NCI-H69 (cell line): ENCODE results near the gene FRMD6.
"Not testable (repeated sequence)": the region's sequence is repeated elsewhere in the genome, so short reads cannot be mapped to it uniquely, and the experiment has no call there.

Experiments used
- DNase-seq: peaks from one replicate; lab custom pipeline; 2025; lab: John Stamatoyannopoulos, UW

Gene FRMD6

DNA sequence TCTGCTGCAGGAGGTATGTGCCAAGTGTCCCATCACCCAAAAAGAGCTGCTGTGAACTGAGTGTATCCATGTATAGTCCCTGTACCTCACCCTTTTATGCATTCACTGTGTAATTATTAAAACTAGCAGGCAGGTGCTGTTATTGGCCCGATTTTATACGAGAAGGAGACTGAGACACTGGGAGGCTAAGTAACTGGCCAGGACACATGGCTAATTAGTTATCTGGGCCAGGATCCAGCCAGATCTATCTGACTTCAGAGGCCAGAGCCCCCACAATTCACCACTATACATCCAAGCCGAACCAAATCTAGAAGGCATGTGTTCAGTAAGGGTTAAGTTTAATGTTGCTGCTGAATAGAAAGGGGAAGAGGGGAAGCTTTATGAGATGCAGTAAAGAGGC is 73.4 kb downstream of the FRMD6 start:
- no peak for DNase-seq

DNA sequence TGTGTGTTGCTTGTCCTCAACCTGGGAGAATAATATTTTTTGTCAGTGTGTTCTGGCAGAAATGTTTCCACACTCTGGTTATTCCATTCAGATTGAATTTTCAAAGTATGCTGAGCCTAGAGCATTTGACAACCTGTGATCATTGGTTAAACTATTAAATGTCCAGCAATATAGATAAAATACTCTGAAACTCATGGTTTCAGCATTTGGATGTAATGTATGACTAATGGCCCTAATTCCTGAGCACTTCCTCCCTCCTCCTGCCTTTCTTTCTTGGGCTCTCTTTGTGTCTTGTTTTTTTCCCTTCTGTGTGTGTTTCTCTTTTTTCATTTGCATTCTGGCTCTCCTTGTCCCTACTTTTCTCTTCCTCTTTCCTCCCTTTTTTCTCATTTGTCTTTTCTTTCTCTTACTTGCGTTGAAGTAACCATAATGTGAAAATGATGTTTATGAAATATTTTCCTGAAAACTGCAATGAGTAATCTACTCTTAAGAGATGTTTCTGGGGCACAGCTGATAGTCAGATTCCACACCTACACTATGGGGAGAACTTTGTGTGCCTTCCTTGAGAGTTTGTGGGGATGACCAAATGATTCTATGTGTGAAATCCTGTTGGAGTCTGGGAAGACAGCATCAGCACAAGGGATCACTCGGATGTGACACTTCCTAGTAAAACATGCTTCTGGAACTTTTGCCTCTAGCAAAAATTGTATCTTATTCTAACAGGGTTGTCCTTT is 74.6 kb downstream of the FRMD6 start:
- no peak for DNase-seq

DNA sequence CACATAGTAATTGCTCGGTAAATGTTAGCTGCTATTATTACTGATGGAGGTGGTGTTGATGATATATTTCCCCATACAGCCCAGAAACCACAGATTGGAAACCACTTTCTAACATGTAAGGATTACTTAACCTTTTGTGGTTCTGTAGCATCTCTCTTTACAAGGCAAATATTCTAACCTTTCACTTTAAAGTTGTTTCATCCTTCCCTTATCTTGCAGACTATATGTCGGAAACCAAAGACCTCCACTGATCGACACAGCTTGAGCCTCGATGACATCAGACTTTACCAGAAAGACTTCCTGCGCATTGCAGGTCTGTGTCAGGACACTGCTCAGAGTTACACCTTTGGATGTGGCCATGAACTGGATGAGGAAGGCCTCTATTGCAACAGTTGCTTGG is 75.8 kb downstream of the FRMD6 start:
- no peak for DNase-seq

DNA sequence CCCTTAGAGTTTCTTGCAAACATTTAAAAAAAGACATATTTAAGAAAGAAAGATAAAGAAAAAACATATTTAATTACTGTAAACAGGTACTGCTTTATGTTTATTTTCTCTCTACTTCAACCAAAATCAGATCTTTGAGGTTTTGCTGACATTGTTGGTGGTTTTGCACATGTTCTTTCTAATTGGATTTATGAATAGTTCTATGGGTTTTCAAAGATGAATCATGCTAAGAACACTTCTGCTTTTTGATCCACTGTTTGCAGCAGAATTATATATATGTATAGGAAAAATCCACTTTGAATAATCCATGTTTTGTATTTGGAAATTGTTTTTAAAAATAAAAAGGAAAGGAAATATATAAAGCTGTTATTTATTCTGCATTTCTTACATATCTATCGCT is 78.4 kb downstream of the FRMD6 start:
- no peak for DNase-seq

DNA sequence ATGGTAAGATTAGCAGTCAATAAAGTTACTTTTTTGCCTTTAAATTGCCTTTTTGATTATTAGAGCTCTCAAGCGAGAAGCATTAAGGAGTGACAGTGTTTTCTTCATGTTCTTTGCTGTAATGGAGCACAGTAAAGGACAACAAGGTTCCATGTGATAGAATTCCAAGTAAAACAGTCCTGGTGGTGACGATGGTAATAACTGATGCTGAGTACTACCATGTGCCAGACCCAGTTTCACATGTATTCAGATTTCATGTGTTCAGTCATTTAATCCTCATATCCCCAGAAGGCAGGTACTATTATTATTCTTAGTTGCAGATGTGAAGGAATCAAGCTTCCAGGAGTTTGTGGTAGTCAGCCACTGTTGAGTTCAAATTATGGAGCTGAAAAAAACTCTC is 79.0 kb downstream of the FRMD6 start:
- no peak for DNase-seq

DNA sequence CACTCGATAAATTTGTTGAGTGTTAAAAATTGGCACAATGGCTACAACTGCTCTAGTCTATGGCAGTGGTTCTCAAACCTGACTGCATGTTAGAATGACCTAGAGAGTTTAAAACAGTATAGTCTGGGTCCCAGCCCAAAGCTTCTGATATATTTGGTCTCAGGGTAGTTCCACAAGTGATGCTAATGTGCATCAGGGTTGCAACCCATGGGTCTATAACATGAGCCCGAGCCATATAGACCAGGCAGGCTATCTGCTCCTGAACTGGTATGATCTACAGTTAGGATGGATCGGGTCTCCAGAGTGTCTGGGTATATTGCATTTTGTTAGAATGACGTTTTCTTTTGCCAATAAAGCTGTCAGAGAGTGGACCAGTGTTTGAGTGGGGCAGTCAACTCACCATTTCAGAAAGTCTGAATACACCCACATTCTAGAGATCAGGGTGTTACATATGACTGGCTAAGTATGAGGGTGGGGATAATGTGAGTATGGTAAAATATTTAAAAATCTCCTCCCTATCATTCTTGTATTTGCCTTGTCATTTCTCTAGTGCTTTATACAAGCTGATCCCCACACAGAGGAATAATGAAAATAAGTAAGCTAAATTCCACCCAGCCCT is 80.9 kb downstream of the FRMD6 start:
- no peak for DNase-seq

DNA sequence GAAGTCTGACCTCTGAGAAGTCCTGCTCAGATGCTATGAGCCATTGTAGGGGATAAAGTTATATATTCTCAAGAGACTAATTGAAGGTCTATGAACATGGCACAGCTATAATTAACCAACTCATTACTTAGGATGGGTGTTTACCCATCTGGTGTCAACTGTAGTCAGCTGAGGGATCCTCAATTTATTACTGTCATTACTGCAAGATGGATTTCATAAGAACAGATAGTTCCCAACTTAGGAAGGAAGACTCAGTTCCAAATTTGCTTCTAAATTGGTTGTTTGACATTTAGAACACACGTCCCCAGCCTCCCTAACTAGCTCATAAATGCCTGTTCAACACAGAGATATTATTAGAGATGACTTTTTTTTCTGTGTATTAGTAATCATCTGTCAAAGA is 81.4 kb downstream of the FRMD6 start:
- DNase-seq: peak; percentile 92

DNA sequence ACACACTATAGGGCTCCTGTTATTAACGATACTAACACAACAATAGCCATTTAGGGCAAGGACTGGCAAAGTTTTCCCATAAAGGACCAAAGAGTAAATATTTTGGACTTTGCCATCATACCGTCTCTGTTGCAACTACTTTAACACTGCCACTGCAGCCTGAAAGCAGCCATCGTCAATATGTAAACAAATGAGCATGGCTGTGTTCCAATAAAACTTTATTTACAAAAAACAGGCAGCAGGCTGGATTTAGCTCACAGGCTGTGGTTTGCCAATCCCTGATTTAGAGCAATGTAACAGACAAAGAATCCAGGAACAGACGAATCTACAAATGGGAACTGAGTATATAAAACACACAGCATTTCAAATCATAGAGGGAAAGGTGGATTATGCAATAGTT is 84.1 kb downstream of the FRMD6 start:
- DNase-seq: peak; percentile 40

DNA sequence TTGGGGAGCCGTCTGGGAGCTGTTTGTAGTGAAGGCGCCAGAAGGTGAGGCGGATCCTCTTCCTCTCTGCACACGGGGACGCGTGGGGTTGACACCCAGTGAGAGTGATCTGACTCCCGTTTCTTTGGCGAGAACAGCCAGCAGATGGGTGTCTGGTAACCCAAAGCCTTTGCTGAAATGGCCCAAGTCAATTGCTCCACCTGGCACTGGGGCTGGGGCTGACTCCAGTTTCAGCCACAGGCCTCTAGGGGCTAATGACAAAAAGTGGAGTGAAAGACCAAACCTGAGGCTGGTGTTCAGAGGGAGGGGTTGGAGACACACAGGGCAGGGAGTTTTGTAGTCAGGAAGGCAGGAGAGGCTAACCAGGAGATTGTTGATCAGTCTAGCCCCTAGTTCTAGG is 87.0 kb downstream of the FRMD6 start:
- DNase-seq: peak; percentile 98

DNA sequence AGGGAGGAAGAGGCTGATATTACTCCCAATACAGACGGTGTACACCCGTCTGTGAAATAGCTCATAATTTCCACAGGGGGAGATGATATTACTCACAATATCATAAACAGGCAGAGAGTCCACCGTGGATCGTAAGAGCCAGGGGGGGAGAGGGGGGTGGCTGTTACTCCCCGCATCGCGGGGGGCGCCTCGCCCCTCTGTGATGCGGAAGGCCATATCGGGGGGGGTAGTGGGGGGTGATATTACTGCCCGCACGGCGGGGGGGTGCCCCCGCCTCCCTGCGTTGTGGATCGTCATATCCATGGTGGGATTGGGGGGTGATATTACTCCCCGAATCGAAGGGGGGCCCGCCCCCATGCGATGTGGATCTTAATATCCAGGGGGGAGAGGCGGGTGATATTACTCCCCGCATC is 91.9 kb downstream of the FRMD6 start:
- peak; percentile 83 for DNase-seq

DNA sequence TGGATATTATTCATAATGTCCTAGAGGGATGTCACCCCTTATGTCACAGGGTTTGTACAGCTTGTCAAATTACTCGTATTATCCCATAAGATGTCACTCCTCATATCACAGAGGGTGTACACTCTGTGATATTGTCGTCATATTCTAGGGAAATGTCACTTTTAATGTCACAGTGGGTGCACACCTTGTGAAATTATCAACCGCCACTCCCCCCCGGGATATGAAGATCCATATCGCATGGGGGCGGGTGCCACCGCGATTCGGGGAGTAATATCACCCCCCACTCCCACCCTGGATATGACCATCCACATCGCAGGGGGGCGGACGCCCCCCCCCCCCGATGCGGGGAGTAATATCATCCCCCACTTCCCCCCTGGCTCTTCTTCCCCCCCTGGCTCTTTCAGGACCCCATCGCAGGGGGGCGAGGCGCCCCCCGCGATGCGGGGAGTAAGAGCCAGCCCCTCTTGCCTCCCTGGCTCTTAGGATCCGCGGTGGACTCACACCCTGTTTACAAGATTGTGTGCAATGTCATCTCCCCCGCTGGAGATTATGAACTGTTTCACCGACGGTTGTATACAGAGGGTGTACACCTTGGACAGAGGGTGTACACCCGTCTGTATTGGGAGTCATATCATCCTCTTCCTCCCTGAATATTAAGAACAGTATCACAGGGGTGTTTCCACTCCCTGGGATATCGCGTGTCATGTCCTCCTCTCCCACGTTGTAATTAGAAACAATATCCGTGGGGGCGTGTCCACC is 92.8 kb downstream of the FRMD6 start:
- DNase-seq: peak; percentile 87

DNA sequence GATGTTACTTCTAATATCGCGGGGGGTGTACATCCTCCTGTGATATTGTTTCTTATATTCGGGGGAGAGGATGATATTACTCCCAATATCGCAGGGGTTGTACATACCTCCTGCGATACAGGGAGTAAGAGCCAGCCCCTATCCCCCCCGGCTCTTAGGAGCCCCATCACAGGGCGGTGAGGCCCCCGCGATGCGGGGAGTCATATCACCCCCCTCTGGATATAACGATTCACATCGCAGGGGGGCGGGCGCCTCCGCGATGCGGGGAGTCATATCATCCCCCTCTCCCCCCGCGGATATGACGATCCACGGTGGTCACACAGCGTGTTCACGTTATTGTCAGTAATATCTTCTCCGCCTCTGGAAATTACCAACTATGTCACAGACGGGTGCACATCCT is 95.1 kb downstream of the FRMD6 start:
- peak; percentile 33 for DNase-seq

DNA sequence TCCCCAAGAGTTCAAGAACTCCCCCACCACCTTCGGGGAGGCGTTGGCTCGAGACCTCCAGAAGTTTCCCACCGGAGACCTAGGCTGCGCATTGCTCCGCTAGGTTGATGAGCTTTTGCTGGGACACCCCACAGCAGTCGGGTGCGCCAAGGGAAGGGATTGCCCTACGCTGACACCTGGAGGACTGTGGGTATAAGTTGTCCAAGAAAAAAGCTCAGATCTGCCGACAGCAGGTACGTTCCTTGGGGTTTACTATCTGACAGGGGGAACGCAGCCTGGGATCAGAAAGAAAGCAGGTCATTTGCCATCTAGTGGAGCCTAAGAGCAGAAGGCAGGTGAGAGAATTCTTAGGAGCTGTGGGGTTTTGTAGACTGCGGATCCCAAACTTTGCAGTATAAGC is 98.8 kb downstream of the FRMD6 start:
- peak; percentile 46 for DNase-seq

DNA sequence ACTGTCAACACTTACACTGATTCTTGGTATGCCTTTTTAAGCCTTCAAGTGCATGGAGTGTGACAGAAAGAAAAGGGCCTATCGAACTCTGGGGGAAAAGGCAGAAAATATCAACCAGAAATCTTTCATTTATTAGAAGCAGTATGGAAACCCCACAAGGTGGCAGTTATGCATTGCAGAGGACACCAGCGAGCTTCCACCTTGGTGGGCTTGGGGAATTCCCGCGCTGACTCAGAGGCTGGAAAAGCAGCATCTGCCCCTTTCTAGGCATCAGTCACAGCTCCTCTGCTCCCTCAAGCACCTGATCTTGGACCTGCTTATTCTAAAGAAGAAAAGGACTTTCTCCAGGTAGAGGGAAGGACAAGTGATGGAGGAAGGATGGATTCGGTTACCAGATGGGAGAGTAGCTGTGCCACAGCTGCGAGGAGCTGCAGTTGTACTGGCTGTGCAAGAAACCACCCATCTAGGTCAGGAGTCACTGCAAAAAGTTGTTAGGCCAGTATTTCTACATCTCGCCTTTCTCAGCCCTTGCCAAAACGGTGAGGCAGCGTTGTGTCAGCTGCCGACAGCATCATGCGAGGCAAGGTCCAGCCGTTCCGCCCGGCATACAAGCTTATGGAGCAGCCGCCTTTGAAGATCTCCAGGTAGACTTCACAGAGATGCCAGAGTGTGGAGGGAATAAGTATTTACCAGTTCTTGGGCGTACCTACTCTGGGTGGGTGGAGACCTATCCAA is 100.1 kb downstream of the FRMD6 start:
- DNase-seq: not testable (repeated sequence)

DNA sequence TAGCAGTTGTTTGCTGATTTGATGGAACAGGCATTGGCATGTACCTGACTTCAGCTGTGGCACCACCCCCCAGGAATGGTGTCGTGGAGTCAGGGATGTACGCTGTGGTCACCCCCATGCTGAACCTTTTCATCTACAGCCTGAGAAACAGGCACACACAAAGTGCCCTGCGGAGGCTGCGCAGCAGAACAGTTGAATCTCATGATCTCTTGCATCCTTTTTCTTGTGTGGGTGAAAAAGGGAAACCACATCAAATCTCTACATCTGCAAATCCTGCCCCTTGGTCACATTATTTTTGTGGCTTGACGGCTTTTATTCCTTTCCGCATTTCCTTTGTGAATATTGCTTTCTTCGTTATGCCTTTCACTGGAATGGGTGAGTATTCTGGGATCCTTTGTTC is 106.0 kb downstream of the FRMD6 start:
- not testable (repeated sequence) for DNase-seq

DNA sequence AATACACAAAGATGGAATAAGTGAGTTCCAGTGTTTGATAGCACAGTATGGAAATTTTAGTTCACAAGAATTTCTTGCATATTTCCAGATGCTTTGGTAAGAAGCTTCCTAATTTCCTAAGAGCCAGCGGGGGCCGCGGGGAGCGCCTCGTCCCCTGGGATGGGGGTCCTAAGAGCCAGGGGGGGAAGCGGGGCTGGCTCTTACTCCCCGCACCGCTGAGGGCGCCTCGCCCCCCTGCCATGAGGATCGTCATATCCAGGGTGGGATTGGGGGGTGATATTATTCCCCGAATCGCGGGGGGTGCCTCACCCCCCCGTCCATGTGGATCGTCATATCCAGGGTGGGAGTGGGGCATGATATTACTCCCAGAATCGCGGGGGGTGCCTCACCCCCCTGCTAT is 108.2 kb downstream of the FRMD6 start:
- no peak for DNase-seq

DNA sequence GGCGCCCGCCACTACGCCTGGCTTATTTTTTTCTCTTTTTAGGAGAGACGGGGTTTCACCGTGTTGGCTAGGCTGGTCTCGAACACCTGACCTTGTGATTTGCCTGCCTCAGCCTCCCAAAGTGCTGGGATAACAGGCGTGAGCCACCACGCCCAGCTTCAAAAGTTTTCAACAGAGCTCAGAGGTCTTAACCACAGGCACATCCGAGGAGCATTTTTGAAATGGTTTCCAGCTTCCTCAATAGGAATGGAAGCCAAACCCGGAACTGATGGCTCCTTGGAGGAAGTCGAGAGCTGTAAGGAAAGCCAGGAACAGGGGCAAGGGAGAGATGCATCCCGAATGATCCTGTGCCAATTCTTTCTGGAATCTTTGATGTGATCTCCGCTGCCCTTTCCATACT is 114.0 kb downstream of the FRMD6 start:
- not testable (repeated sequence) for DNase-seq

DNA sequence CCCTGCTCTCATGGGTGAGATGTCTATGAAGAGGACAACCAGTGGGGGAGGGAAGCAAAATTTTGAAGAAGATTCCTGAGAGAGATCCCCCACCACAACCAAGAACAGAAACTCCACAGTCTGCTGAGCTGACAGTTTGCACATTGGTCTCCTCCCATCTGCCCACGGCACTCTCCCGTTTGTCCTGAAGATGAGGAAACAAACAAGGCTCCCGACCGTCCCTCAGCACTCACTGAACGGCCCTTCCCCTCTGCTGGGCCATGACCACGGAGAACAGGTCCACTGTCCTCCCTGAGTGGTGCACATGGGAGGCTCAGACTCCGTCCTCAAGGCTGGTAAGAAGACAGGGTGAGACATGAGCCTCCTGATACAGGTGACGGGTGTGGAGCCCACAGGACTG is 114.9 kb downstream of the FRMD6 start:
- DNase-seq: not testable (repeated sequence)

DNA sequence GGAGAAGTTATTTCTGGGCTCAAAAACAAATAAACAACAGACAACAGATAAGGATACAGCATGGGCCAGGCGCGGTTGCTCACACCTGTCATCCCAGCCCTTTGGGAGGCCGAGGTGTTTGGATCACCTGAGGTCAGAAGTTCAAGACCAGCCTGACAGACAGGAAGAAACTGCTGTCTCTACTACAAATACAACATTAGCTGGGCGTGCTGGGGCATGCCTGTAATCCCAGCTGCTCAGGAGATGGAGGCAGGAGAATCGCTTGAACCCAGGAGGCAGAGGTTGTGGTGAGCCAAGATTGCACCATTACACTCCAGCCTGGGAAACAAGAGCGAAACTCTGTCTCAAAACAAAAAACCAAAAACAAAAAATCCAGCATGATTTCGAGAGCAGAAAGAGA is 117.6 kb downstream of the FRMD6 start:
- DNase-seq: peak; percentile 73

DNA sequence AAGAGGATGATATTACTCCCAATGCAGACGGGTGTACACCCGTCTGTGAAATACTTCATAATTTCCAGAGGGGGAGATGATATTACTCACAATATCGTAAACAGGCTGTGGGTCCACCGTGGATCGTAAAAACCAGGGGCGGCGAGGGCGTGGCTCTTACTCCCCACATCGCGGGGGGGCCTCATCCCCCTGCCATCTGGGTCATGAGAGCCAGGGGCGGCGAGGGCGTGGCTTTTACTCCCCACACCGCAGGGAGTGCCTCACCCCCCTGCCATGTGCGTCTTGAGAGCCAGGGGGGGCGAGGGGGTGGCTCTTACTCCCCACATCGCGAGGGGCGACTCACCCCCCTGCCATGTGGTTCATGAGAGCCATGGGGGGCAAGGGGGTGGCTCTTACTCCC is 122.5 kb downstream of the FRMD6 start:
- DNase-seq: peak; percentile 81

DNA sequence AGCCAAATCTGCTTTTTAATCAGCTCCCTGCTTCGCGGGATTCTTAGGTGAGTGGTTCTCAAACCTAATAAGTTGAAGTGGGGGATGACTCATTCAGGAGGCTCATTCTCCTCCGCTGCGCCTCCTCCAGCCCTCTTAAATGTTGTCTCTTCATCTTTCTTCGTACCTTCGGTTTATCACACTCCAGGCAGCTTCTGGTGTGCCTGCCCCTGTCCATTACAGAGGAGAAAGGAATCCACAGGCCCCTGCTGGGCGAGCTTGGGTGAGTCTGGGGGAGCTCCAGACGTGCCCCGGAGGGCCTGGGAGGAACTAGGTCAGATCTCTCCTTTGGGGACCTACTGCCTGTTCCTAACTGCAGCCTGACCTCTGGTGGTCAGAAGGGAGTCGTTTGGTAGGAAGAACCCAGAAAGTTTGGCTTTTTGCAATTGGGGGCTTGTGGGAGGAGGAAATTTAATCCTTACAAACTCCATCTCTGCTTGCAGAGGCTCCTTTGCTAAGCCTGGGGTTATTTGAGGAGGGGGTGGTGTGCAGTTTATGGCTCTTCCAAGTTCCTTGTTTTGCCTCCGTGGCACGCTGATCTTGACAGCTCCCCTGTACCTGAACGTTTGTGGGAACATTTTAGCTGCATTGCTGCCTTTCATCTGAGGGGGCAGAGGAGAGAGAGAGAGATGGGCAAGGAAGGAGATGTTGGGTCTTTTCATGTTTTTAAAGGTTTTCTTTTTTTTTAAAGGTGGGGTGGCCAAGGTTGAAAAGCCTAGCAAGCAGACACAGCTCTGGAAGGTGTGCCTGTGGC is 124.6 kb downstream of the FRMD6 start:
- peak; percentile 89 for DNase-seq
